HG03520 (cell line): Measurements from ENCODE around the gene GRIK4.
A peak's percentile ranks its signal among the peaks of the same experiment; 100 is the strongest.

Experiments
- ATAC-seq: cut with Tn5 transposase; IDR thresholded peaks from one replicate; pipeline ENCODE4 v1.9.1; 2021; ENCODE audit warnings: mild to moderate bottlenecking, moderate library complexity; ENCODE audit not compliant: unreplicated experiment

Gene GRIK4

DNA sequence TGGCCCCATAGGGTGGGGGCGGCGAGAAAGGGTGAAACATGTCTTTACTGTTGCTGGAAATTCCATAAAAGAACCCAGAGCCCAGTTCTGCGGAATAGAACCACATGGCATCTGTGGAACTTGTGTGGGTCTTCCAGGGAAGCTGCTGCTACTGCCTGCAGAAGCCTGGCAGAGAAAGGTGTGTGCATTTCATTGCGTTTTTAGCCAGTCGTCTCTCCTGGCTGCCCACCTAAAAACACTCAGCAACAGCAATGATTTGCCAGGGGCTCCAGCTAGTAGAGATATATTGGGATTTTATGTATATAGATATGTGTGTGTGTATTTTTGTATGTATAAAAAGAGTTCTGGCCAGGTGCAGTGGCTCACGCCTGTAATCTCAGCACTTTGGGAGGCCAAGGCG is 385.1 kb downstream of the GRIK4 start:
- no peak for ATAC-seq

- ATAC-seq = no peak
Observed at GRCh38 chr11:120898568-120898967, 387.0 kb downstream of the GRIK4 start.

GRCh38 chr11:120899720-120900119 is 388.2 kb downstream of the GRIK4 start:
- ATAC-seq = no peak

DNA sequence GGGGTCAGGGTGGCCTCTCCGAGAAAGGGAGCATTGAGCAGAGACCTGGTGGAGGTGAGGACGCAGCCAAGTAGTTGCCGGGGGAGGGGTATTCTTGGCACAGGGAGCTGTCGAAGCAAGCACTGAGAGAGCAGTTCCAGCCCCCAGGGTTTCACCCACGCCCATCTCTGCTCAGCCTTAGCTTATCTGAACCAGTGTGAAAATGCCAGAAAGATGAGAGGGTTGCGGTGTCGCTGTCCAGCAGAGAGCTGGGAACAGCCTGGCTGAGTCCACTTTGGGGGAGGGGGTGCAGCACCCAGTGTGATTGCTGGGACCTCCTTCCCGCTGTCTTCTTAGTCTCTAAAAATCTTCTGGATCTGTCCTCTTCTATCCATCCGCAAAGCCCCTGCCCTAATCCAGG is 389.1 kb downstream of the GRIK4 start:
- ATAC-seq = no peak

GRCh38 chr11:120903686-120904085 is 392.1 kb downstream of the GRIK4 start:
- ATAC-seq = no peak

- no peak for ATAC-seq
Observed at GRCh38 chr11:120904116-120904515, 392.6 kb downstream of the GRIK4 start.

- no peak for ATAC-seq
Observed at GRCh38 chr11:120906766-120907165, 395.2 kb downstream of the GRIK4 start.

GRCh38 chr11:120907971-120908370 is 396.4 kb downstream of the GRIK4 start:
- no peak for ATAC-seq

DNA sequence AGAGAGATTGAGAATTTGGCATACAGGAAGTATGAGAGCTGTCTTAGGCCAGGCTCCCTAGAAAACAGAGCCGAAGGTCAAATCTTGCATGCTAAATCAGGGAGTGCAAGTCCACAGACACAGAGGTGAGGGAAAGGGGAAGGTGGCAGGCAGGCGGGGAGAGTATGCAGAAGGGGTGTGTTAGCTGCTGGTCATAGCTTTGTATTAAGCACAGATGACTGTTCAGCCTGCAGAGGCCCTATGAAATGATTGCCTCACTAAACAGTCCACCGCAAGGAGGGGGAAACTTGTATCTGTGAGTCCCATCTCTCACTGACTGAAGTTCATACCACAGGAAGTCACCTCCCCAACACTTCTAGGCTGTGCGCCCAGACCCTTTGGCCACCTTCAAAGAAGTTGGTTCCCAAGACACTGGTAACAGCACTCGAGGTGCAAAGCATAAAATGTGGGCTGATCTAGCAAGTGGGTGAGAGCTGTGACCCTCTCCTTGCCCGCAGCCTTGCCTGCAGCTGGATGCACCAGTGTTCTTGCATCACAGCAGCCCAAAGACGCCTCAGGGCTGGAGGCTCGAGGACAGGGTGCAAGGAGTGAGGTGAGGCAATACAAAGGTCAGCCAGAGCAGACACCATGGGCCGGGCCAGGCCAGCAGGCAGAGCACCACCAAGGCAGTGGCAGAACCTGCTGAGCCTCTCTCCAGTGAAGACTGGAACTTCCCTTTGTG is 397.1 kb downstream of the GRIK4 start:
- no peak for ATAC-seq

GRCh38 chr11:120909676-120910416 is 398.3 kb downstream of the GRIK4 start:
- no peak for ATAC-seq

GRCh38 chr11:120911943-120912342 is 400.4 kb downstream of the GRIK4 start:
- no peak for ATAC-seq

- ATAC-seq = no peak
Observed at GRCh38 chr11:120912504-120912903, 401.0 kb downstream of the GRIK4 start.

- ATAC-seq = no peak
Observed at GRCh38 chr11:120912915-120913314, 401.4 kb downstream of the GRIK4 start.

- no peak for ATAC-seq
Observed at GRCh38 chr11:120914021-120914420, 402.5 kb downstream of the GRIK4 start.

- no peak for ATAC-seq
Observed at GRCh38 chr11:120914601-120915000, 403.1 kb downstream of the GRIK4 start.

DNA sequence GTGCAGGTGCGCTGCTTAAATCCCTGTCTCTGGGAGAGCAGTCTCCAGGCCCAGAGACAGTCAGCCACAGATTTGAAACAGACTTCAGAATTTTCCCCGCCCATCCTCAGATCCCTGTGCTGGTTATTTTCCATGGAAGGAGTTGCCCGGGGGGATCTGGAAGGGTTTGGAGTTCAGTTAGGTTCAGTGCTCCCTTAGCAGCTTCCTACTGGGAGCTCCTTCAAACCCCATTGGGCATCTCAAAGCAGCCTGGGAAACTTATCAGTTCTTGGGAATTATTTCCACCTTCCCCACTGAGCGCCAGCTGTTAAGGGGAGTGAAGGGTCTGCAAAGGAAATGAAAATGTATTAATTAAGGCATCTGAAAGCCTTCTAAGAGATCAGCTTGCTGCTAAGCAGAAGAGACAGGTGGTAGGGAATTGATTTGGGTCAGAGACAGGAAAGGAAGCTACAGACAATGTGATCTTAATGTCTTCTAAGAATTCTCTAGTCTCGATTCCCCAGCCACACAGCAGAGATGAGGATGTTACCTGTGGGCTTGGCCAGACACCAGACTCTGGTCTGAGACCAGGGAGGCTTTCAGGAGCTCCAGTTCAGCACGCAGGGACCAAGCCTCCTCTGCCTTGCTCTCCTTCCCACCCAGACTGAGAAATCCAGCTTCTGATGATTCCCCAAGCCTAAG is 406.2 kb downstream of the GRIK4 start:
- no peak for ATAC-seq

DNA sequence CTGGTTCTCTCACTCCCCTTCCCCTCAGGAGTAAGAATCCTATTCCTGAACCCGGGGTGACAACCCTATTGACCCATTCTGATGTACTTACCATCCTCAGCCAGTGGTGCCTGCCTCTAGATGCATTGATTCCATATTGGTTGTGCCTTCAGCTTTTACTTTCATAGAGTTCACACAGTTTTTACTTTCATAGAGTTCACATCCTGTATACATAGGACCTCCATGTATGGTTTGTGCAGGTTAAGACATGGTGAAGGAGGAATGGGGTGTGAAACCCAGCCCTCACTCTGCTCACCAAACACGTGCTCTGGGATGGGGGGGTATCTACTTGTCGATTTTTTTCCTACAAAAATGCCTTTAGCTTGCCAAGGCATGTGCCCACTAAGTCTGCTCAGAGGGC is 406.7 kb downstream of the GRIK4 start:
- no peak for ATAC-seq

DNA sequence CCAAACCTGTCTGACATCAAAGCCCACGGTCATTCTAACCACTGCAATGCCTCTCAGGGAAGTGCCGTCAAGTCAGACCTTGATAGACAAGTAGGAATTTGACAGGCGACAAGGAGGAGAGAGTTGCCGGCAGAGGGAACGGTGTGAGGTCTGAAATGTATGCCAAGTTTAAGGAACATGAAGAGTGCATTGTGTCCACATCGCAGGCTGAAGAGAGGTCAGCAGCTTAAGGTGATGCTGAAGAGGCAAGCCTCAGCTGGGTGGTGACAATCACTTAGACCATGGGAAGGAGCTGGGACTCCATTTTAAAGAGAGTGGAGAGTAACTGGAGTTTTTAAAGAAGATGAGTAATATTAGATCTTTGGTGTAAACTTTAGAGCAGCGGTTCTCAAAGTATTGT is 407.5 kb downstream of the GRIK4 start:
- no peak for ATAC-seq

- no peak for ATAC-seq
Observed at GRCh38 chr11:120919566-120919965, 408.0 kb downstream of the GRIK4 start.

DNA sequence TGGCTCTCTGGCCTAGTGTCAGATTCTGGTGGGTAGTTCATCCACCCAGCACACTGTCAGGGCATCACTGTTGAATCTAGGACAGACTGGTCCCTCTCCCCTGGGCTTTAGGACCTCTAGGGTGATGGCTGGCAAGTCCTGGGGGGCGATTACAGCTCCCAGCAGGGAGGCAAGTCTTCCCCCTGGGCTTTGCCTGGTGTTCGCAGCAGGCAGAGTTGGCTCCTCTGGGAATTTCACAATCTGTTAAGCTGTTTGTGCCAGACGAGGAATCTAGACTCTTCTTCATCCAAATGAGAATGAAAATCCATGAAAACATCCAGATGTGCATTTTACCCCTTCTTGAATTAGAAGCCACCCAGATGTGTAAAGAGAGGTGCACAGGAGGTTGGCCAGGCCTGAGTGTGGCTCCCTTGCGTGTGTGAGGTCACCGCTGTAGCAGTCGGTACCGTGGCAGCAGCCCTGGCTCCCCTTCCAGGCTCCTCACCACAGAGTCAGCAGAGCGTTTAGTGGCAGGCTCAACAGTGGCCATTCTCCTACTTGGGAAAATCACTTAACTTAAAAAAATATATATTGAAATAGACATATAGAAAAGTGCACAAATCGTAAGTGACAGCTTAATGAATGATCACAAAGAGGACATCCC is 412.4 kb downstream of the GRIK4 start:
- no peak for ATAC-seq

DNA sequence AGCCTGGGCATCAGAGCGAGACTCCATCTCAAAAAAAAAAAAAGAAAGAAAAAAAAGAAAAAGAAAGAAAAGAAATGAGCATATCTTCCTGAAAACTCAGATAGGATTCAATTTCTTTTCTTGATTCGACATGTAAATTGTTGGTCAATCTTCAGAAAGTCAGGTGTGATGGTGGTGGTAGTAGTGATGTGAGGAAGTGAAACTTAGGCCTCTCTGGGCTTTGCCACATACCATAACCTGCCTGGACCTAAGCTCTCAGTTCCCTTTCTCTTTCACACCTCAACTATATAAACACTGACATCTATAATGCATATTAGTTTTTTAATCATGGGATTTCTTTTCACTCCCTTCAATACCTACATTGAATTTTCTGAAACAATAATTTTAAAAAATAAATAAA is 414.4 kb downstream of the GRIK4 start:
- ATAC-seq = peak; percentile 98
